GM18526 (cell line): ENCODE results near the gene NBDY.

Experiments used
- POLR2A ChIP-seq: IDR thresholded peaks from 3 replicates; pipeline ENCODE4 v1.6.1; 2011; ENCODE audit not compliant: insufficient read length; ENCODE audit errors: extremely low read depth

Gene NBDY

GRCh38 chrX:56813318-56813837, 84.3 kb downstream of the NBDY start:
- no peak for TF ChIP-seq POLR2A

- TF ChIP-seq POLR2A = no peak
Observed at GRCh38 chrX:56817179-56817578, 88.1 kb downstream of the NBDY start.

GRCh38 chrX:56826020-56826419, 97.0 kb downstream of the NBDY start:
- no peak for TF ChIP-seq POLR2A

- no peak for TF ChIP-seq POLR2A
Observed at GRCh38 chrX:56833626-56834025, 104.6 kb downstream of the NBDY start.

- no peak for TF ChIP-seq POLR2A
Observed at GRCh38 chrX:56853436-56853835, 124.4 kb downstream of the NBDY start.

GRCh38 chrX:56857042-56857441, 128.0 kb downstream of the NBDY start:
- no peak for TF ChIP-seq POLR2A

GRCh38 chrX:56860888-56861287, 131.8 kb downstream of the NBDY start:
- no peak for TF ChIP-seq POLR2A
